A549 (cell line): Measurements from ENCODE around the gene PECR. TPM values are rescaled to one million over a fixed set of nuclear protein-coding genes. Genes with fewer than 3 reads are reported as not detected.

Source experiments
- ATAC-seq, 2 experiments: fragments of 200-7000 bp in 1 of 2; fragments of >200 bp in 1 of 2; cut with Nextera tagmentation in 1 of 2; cut with Tn5 transposase in 1 of 2; 3 replicates each; pipeline versions ENCODE4 v1.8.0 to v1.9.1; 2018 to 2020; ENCODE audit warnings: mild to moderate bottlenecking in 1 of 2, moderate library complexity in 1 of 2
- CTCF ChIA-PET: fragments of 300-600 bp; sonication (Branson Sonifier 250); formaldehyde crosslinking; extraction: SDS; loops from one replicate; lab custom pipeline; 2021; ENCODE audit warnings: antibody characterized with exemption, inconsistent platforms; lab: Yijun Ruan, JAX
- POLR2A ChIA-PET: fragments of 350-600 bp; formaldehyde crosslinking; extraction: SDS; loops from one replicate; lab custom pipeline; 2021; ENCODE audit warnings: antibody characterized with exemption, inconsistent platforms; lab: Yijun Ruan, JAX
- DNase-seq, 2 experiments: peaks; one replicate each; pipeline versions ENCODE4 v3.0.0 to v3.0.0-alpha.2; 2011 to 2016; ENCODE audit warnings: low read depth in 1 of 2, low spot score in 1 of 2
- FAIRE-seq: peaks from 2 replicates; lab custom pipeline; 2011; peaks lifted over from hg19 to GRCh38; lab: Jason Lieb, UNC
- H3K27ac ChIP-seq, 2 experiments: fragments of >200 bp; sonication (Bioruptor Twin); formaldehyde crosslinking; 3 replicates each; pipeline ENCODE4 v1.5.1; 2016 to 2017
- H3K4me1 ChIP-seq: fragments of >200 bp; sonication (Bioruptor Twin); formaldehyde crosslinking; 3 replicates; pipeline ENCODE4 v1.6.1; 2016
- H3K4me2 ChIP-seq: fragments of >200 bp; sonication (Bioruptor Twin); formaldehyde crosslinking; 3 replicates; pipeline ENCODE4 v1.6.1; 2016
- H3K4me3 ChIP-seq: fragments of >200 bp; sonication (Bioruptor Twin); formaldehyde crosslinking; 3 replicates; pipeline ENCODE4 v1.5.1; 2016
- H3K9me3 ChIP-seq: fragments of >200 bp; sonication (Bioruptor Twin); formaldehyde crosslinking; 3 replicates; pipeline ENCODE4 v1.6.1; 2016
- BHLHE40 ChIP-seq: IDR thresholded peaks from 2 replicates; pipeline ENCODE4 v1.6.1; 2012; ENCODE audit warnings: low read depth, low read length, inconsistent platforms
- CEBPB ChIP-seq, 2 experiments: fragments of >200 bp in 1 of 2; sonication (Bioruptor Twin) in 1 of 2; formaldehyde crosslinking in 1 of 2; IDR thresholded peaks; 2 replicates each; pipeline ENCODE4 v1.6.1; 2012 to 2016
- CHD4 ChIP-seq: fragments of 200-600 bp; sonication (generic); IDR thresholded peaks from 2 replicates; pipeline ENCODE4 v1.6.1; 2016; ENCODE audit warnings: antibody characterized with exemption, mild to moderate bottlenecking, borderline replicate concordance
- EHF ChIP-seq: fragments of 250-450 bp; sonication (Bioruptor Pico); IDR thresholded peaks from 2 replicates; pipeline ENCODE4 v1.5.0; 2020; ENCODE audit warnings: mild to moderate bottlenecking
- FOSB ChIP-seq: fragments of 250-450 bp; sonication (Bioruptor Pico); IDR thresholded peaks from 2 replicates; pipeline ENCODE4 v1.5.0; 2020; ENCODE audit warnings: mild to moderate bottlenecking, moderate library complexity
- HEYL ChIP-seq: fragments of 250-450 bp; sonication (Bioruptor Pico); IDR thresholded peaks from 2 replicates; pipeline ENCODE4 v1.8.0; 2021; ENCODE audit warnings: mild to moderate bottlenecking, moderate library complexity
- MAZ ChIP-seq: fragments of 150-350 bp; IDR thresholded peaks from 2 replicates; pipeline ENCODE4 v1.6.1; 2014; ENCODE audit warnings: antibody characterized with exemption, low read depth, low read length, borderline replicate concordance
- NPAS2 ChIP-seq: fragments of 250-450 bp; sonication (Bioruptor Pico); IDR thresholded peaks from 2 replicates; pipeline ENCODE4 v1.8.0; 2022; ENCODE audit warnings: mild to moderate bottlenecking, moderate library complexity, borderline replicate concordance
- RAD21 ChIP-seq, 2 experiments: fragments of >200 bp in 1 of 2; sonication (Bioruptor Twin) in 1 of 2; formaldehyde crosslinking in 1 of 2; IDR thresholded peaks in 1 of 2; conservative IDR thresholded peaks in 1 of 2; 2 replicates in 1 of 2; 3 replicates in 1 of 2; pipeline ENCODE4 v1.6.1; 2012 to 2018; ENCODE audit warnings: inconsistent platforms in 1 of 2
- RARB ChIP-seq: fragments of 250-450 bp; sonication (Bioruptor Pico); IDR thresholded peaks from 2 replicates; pipeline ENCODE4 v1.8.0; 2021; ENCODE audit warnings: mild to moderate bottlenecking, moderate library complexity
- RCOR1 ChIP-seq: fragments of 150-350 bp; IDR thresholded peaks from 2 replicates; pipeline ENCODE4 v1.6.1; 2014; ENCODE audit warnings: antibody characterized with exemption, low read length, low read depth
- RNF2 ChIP-seq: fragments of 200-600 bp; sonication (generic); IDR thresholded peaks from 2 replicates; pipeline ENCODE4 v1.6.1; 2016; ENCODE audit warnings: low read depth, mild to moderate bottlenecking, antibody characterized with exemption, moderate library complexity, borderline replicate concordance
- SMC3 ChIP-seq: fragments of >200 bp; sonication (Bioruptor Twin); formaldehyde crosslinking; IDR thresholded peaks from 3 replicates; pipeline ENCODE4 v1.6.1; 2018; ENCODE audit warnings: inconsistent platforms
- SREBF2 ChIP-seq: fragments of 450-650 bp; IDR thresholded peaks from 2 replicates; pipeline ENCODE4 v1.6.1; 2014; ENCODE audit warnings: mild to moderate bottlenecking, moderate library complexity
- TFCP2L1 ChIP-seq: fragments of 250-450 bp; sonication (Bioruptor Pico); IDR thresholded peaks from 2 replicates; pipeline ENCODE4 v1.5.0; 2021; ENCODE audit warnings: mild to moderate bottlenecking
- ZNF302 ChIP-seq: fragments of 250-450 bp; sonication (Bioruptor Pico); IDR thresholded peaks from 2 replicates; pipeline ENCODE4 v1.9.0; 2021; ENCODE audit warnings: inconsistent platforms, mild to moderate bottlenecking, moderate library complexity
- WGBS: methylation state at CpG from one replicate; pipeline ENCODE4 v1.1.6; 2017; ENCODE audit errors: missing lambda C conversion rate; 5-methylcytosine and 5-hydroxymethylcytosine counted together
- polyA plus RNA-seq, 4 experiments: library from polyadenylated mRNA; depleted of rRNA in 3 of 4; stranded (reverse); fragments of >200 nt; fragmentation: RNase III in 1 of 4; extraction: RNeasy Plus Mini Kit Qiagen cat#74134 plus additional on column Dnase treatment in 1 of 4; gene quantifications; 2 replicates in 3 of 4; 3 replicates in 1 of 4; pipeline ENCODE4 v1.2.3, GENCODE V29; 2011 to 2017
- TF ChIP-seq, protein P1 (sequence below): fragments of 250-450 bp; sonication (Bioruptor Pico); IDR thresholded peaks from 2 replicates; pipeline ENCODE4 v1.5.0; 2020; ENCODE audit warnings: low read depth, mild to moderate bottlenecking, moderate library complexity
- TF ChIP-seq, protein P2 (sequence below): fragments of >200 bp; sonication (Bioruptor Twin); formaldehyde crosslinking; IDR thresholded peaks from 3 replicates; pipeline ENCODE4 v1.5.1; 2016
- TF ChIP-seq, protein P3 (sequence below): fragments of 250-450 bp; sonication (Bioruptor Pico); IDR thresholded peaks from 2 replicates; pipeline ENCODE4 v1.5.0; 2021; ENCODE audit warnings: mild to moderate bottlenecking, moderate library complexity, borderline replicate concordance
- TF ChIP-seq, protein P4 (sequence below): IDR thresholded peaks from 2 replicates; pipeline ENCODE4 v1.6.1; 2012; ENCODE audit warnings: low read depth, borderline replicate concordance
- TF ChIP-seq, protein P5 (sequence below): fragments of 150-350 bp; IDR thresholded peaks from 2 replicates; pipeline ENCODE4 v1.6.1; 2014; ENCODE audit warnings: low read depth, mild to moderate bottlenecking, low read length
- TF ChIP-seq, protein P6 (sequence below): IDR thresholded peaks from 2 replicates; pipeline ENCODE4 v1.6.1; 2012

PECR gene
- polyA plus RNA-seq, 2 of the 4 experiments (the other 2 are of a cell fraction) = 16.8 to 39.9 TPM

DNA sequence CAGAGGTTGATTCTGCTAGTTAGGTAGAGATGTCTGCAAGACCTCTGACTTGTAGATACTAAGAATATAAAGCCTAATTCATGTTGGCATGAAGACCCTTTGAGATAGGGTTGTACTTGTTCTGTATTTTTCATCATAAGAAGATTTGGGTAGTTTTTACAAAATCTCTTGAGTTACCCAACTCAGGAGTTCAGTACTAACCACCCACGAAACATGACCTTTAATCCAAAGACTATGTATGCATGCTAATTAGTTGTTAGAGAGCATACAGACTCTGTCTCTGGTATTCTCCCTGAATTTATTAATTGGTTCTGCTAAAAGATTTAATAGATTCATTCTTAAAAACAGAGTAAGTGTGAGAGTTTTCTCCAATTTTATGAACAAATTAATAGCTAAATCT is 16.9 kb downstream of the PECR start:
- Histone ChIP-seq H3K9me3 (no peaks in the 10 kb centered on the region), H3K4me3 (no peak overlapping the region), H3K4me1 (peaks cover 17% of the 10 kb centered on the region; the same call in 2 of the 3 replicates), H3K4me2 (no peak overlapping the region), H3K27ac (no peak overlapping the region)
- DNase-seq = no peak
- ATAC-seq = no peak
- 92% methylated on average over 1 of the region's 1 CpG for WGBS
- POLR2A ChIA-PET = no interaction called here
- TF ChIP-seq SMC3 = no peak
- TF ChIP-seq, protein P1, sequence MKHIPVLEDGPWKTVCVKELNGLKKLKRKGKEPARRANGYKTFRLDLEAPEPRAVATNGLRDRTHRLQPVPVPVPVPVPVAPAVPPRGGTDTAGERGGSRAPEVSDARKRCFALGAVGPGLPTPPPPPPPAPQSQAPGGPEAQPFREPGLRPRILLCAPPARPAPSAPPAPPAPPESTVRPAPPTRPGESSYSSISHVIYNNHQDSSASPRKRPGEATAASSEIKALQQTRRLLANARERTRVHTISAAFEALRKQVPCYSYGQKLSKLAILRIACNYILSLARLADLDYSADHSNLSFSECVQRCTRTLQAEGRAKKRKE (CRISPR knock-in tag) = no peak
- TF ChIP-seq TFCP2L1 (CRISPR knock-in tag) = no peak
- TF ChIP-seq SREBF2 = no peak
- no peak for TF ChIP-seq NPAS2 (CRISPR knock-in tag)
- TF ChIP-seq HEYL = no peak
- TF ChIP-seq, protein P2, sequence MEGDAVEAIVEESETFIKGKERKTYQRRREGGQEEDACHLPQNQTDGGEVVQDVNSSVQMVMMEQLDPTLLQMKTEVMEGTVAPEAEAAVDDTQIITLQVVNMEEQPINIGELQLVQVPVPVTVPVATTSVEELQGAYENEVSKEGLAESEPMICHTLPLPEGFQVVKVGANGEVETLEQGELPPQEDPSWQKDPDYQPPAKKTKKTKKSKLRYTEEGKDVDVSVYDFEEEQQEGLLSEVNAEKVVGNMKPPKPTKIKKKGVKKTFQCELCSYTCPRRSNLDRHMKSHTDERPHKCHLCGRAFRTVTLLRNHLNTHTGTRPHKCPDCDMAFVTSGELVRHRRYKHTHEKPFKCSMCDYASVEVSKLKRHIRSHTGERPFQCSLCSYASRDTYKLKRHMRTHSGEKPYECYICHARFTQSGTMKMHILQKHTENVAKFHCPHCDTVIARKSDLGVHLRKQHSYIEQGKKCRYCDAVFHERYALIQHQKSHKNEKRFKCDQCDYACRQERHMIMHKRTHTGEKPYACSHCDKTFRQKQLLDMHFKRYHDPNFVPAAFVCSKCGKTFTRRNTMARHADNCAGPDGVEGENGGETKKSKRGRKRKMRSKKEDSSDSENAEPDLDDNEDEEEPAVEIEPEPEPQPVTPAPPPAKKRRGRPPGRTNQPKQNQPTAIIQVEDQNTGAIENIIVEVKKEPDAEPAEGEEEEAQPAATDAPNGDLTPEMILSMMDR = no peak
- TF ChIP-seq BHLHE40 = no peak
- TF ChIP-seq ZNF302 (CRISPR knock-in tag) = no peak
- TF ChIP-seq RAD21 (conservative IDR thresholded peaks at IDR 0.05 in 1 of 2, IDR thresholded peaks at IDR 0.05 in 1 of 2) = no peak
- no peak for TF ChIP-seq RCOR1
- TF ChIP-seq CEBPB (IDR thresholded peaks at IDR 0.05) = no peak
- no peak for TF ChIP-seq MAZ
- TF ChIP-seq RNF2 = no peak
- TF ChIP-seq, protein P3, sequence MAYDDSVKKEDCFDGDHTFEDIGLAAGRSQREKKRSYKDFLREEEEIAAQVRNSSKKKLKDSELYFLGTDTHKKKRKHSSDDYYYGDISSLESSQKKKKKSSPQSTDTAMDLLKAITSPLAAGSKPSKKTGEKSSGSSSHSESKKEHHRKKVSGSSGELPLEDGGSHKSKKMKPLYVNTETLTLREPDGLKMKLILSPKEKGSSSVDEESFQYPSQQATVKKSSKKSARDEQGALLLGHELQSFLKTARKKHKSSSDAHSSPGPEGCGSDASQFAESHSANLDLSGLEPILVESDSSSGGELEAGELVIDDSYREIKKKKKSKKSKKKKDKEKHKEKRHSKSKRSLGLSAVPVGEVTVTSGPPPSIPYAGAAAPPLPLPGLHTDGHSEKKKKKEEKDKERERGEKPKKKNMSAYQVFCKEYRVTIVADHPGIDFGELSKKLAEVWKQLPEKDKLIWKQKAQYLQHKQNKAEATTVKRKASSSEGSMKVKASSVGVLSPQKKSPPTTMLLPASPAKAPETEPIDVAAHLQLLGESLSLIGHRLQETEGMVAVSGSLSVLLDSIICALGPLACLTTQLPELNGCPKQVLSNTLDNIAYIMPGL (CRISPR knock-in tag) = no peak
- no peak for TF ChIP-seq RARB
- TF ChIP-seq, protein P4, sequence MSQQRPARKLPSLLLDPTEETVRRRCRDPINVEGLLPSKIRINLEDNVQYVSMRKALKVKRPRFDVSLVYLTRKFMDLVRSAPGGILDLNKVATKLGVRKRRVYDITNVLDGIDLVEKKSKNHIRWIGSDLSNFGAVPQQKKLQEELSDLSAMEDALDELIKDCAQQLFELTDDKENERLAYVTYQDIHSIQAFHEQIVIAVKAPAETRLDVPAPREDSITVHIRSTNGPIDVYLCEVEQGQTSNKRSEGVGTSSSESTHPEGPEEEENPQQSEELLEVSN = no peak
- TF ChIP-seq, protein P5, sequence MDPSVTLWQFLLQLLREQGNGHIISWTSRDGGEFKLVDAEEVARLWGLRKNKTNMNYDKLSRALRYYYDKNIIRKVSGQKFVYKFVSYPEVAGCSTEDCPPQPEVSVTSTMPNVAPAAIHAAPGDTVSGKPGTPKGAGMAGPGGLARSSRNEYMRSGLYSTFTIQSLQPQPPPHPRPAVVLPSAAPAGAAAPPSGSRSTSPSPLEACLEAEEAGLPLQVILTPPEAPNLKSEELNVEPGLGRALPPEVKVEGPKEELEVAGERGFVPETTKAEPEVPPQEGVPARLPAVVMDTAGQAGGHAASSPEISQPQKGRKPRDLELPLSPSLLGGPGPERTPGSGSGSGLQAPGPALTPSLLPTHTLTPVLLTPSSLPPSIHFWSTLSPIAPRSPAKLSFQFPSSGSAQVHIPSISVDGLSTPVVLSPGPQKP = no peak
- no peak for FAIRE-seq
- CTCF ChIA-PET = interaction anchor here (0.7 kb wide), 1 partner anchor 1720 kb away, joined by 3 read pairs; no protein-coding TSS in a partner anchor

DNA sequence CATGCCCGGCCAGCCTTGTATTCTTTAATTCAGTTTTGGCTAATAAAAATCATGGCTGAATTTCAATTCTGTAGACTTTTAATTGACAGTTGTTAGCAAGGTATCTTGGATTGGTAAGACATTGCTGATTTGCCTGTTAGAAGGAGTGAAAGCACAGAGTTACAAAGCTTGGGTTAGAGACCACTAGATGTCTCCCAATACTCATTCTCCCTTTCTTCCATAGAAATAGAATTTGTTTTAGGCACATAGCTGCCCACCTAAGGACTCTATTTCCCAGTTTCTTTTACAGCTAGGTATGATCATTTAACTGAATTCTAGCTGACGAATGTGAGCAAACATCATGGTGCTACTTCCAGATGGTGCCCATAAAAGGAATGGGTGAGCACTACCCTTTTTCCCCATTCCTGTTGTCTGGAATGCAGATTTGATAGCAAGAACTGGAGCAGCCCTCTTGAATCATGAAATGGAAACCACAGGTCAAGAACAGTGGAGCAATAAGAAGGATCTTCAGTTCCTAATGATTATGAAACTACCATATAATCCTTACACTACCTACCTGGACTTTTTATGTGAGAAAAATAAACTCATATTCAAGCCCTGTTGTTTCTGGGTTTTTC is 17.5 kb downstream of the PECR start:
- peaks cover 17% of the 10 kb centered on the region; the same call in 2 of the 3 replicates for H3K4me1 ChIP-seq
- ChIA-PET CTCF (interaction anchor here (0.7 to 0.9 kb wide), 2 partner anchors 30 to 1721 kb away, joined by 3 read pairs; no protein-coding TSS in a partner anchor), POLR2A (no interaction called here)
- FAIRE-seq = no peak
- WGBS = 79% methylated on average over 2 of the region's 2 CpGs
- H3K4me3 ChIP-seq = no peak overlapping the region
- peak in 1 of 2 experiments; percentile 38; a peak in 1 of 6 replicates for ATAC-seq
- H3K4me2 ChIP-seq = no peak overlapping the region
- H3K9me3 ChIP-seq = no peaks in the 10 kb centered on the region
- TF ChIP-seq, protein P2 = peak; percentile 37; the same call in 2 of the 3 replicates
- TF ChIP-seq TFCP2L1 (CRISPR knock-in tag) (no peak), FOSB (CRISPR knock-in tag) (no peak), CHD4 (no peak), RAD21 (conservative IDR thresholded peaks at IDR 0.05 in 1 of 2, IDR thresholded peaks at IDR 0.05 in 1 of 2) (peak; percentile 43 to 47; a peak in 4 of 5 replicates), EHF (CRISPR knock-in tag) (no peak)
- TF ChIP-seq, protein P6, sequence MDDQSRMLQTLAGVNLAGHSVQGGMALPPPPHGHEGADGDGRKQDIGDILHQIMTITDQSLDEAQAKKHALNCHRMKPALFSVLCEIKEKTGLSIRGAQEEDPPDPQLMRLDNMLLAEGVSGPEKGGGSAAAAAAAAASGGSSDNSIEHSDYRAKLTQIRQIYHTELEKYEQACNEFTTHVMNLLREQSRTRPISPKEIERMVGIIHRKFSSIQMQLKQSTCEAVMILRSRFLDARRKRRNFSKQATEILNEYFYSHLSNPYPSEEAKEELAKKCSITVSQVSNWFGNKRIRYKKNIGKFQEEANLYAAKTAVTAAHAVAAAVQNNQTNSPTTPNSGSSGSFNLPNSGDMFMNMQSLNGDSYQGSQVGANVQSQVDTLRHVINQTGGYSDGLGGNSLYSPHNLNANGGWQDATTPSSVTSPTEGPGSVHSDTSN = no peak
- TF ChIP-seq, protein P5 = no peak
- no peak for DNase-seq
- no peak overlapping the region for H3K27ac ChIP-seq
